K562 (cell line): ENCODE results near the gene MCAT. TPM values are rescaled to one million over a fixed set of nuclear protein-coding genes. Genes with fewer than 3 reads are reported as not detected.

Experiments
- ATAC-seq: fragments of 200-7000 bp; cut with Tn5 transposase; 3 replicates; pipeline ENCODE4 v1.9.1; 2020; ENCODE audit warnings: moderate library complexity
- BruUV-seq: library from RNA; stranded (reverse); fragments of 400-500 nt; replicated peaks from 2 replicates; lab custom pipeline; 2021; lab: Mats Ljungman, UMichigan
- CTCF ChIA-PET: fragments of 300-600 bp; formaldehyde crosslinking; extraction: SDS; loops from one replicate; lab custom pipeline; 2021; ENCODE audit warnings: low intra/inter-chr PET ratio; lab: Yijun Ruan, JAX
- POLR2A ChIA-PET: fragments of 300-600, 350-650 bp; sonication (Branson Sonifier 250); formaldehyde crosslinking; extraction: SDS; loops from one replicate; lab custom pipeline; 2021; ENCODE audit warnings: antibody characterized with exemption, inconsistent platforms; lab: Yijun Ruan, JAX
- DNase-seq, 4 experiments: peaks; one replicate each; pipeline versions ENCODE4 v3.0.0 to v3.0.0-alpha.2; 2011 to 2018; ENCODE audit warnings: low spot score in 3 of 4, mixed read lengths in 3 of 4; ENCODE audit errors: extremely low read depth in 1 of 4
- FAIRE-seq: peaks from 2 replicates; lab custom pipeline; 2011; peaks lifted over from hg19 to GRCh38; lab: Jason Lieb, UNC
- H2AFZ ChIP-seq: 2 replicates; pipeline ENCODE4 v1.6.0; 2011; ENCODE audit warnings: low read depth, low read length, control low read depth, inconsistent platforms
- H3K27ac ChIP-seq: fragments of 200-600 bp; 3 replicates; pipeline ENCODE4 v1.8.0; 2011; ENCODE audit warnings: low read depth, mild to moderate bottlenecking, control low read depth, inconsistent platforms, low read length, moderate library complexity, mixed read lengths; ENCODE audit errors: extremely low read depth
- H3K27me3 ChIP-seq, 2 experiments: fragments of 300-600 bp in 1 of 2; 2 replicates in 1 of 2; 3 replicates in 1 of 2; pipeline versions ENCODE4 v1.6.0 to v1.8.0; 2011; ENCODE audit warnings: inconsistent platforms in 2 of 2, low read length in 2 of 2, mild to moderate bottlenecking in 1 of 2, mixed read lengths in 1 of 2, moderate library complexity in 1 of 2; ENCODE audit not compliant: control insufficient read depth in 2 of 2, insufficient read depth in 2 of 2
- H3K36me3 ChIP-seq: fragments of 300-600 bp; 3 replicates; pipeline ENCODE4 v1.8.0; 2011; ENCODE audit warnings: mild to moderate bottlenecking, low read length, inconsistent platforms; ENCODE audit not compliant: control insufficient read depth, insufficient read depth
- H3K4me1 ChIP-seq, 2 experiments: fragments of 200-600 bp in 1 of 2; replicated peaks in 1 of 2; 2 replicates in 1 of 2; 3 replicates in 1 of 2; pipeline versions ENCODE4 v1.5.1 to v1.8.0; 2011; ENCODE audit warnings: inconsistent platforms in 2 of 2, low read length in 2 of 2, mild to moderate bottlenecking in 1 of 2, mixed read lengths in 1 of 2, moderate library complexity in 1 of 2; ENCODE audit not compliant: control insufficient read depth in 2 of 2, insufficient read depth in 2 of 2
- H3K4me2 ChIP-seq: 2 replicates; pipeline ENCODE4 v1.6.1; 2011; ENCODE audit warnings: low read length, control low read depth, inconsistent platforms, mixed read lengths; ENCODE audit not compliant: insufficient read depth
- H3K4me3 ChIP-seq: fragments of 200-600 bp; sonication (generic), shearing (Covaris generic); 2 replicates; pipeline ENCODE4 v1.5.1; 2016; ENCODE audit warnings: control low read depth, inconsistent platforms
- H3K79me2 ChIP-seq: fragments of 200-600 bp; 3 replicates; pipeline ENCODE4 v1.8.0; 2011; ENCODE audit warnings: low read length, inconsistent platforms; ENCODE audit not compliant: control insufficient read depth, insufficient read depth
- H3K9ac ChIP-seq, 2 experiments: 2 replicates each; pipeline versions ENCODE4 v1.6.0 to v1.6.1; 2011; ENCODE audit warnings: low read depth in 2 of 2, low read length in 2 of 2, control low read depth in 1 of 2, inconsistent platforms in 1 of 2, mild to moderate bottlenecking in 1 of 2, mixed read lengths in 1 of 2; ENCODE audit not compliant: insufficient read depth in 1 of 2
- H3K9me1 ChIP-seq: one replicate; pipeline ENCODE4 v1.6.0; 2011; ENCODE audit warnings: inconsistent platforms, mild to moderate bottlenecking, low read length, moderate library complexity; ENCODE audit not compliant: control insufficient read depth, insufficient read depth
- H3K9me3 ChIP-seq: replicated peaks from 2 replicates; pipeline ENCODE4 v1.5.1; 2011; ENCODE audit warnings: low read depth, low read length, inconsistent platforms; ENCODE audit not compliant: control insufficient read depth, insufficient read depth
- H4K20me1 ChIP-seq: replicated peaks from 2 replicates; pipeline ENCODE4 v1.6.1; 2011; ENCODE audit warnings: low read length, inconsistent platforms, mixed read lengths; ENCODE audit not compliant: control insufficient read depth, insufficient read depth
- KLF16 ChIP-seq: IDR thresholded peaks from 2 replicates; pipeline ENCODE4 v1.6.1; 2016; ENCODE audit warnings: antibody characterized with exemption
- POLR2G ChIP-seq: fragments of 200-400 bp; formaldehyde crosslinking; IDR thresholded peaks from 2 replicates; pipeline ENCODE4 v1.6.1; 2017; ENCODE audit warnings: low read depth, mild to moderate bottlenecking, antibody characterized with exemption, low read length, moderate library complexity
- ZFP36 ChIP-seq: fragments of 150-350 bp; IDR thresholded peaks from 2 replicates; pipeline ENCODE4 v1.6.1; 2018; ENCODE audit warnings: low read length, low read depth; ENCODE audit not compliant: partially characterized antibody
- WGBS: fragments of 100-300 bp; shearing (Covaris generic); methylation state at CpG from one replicate; pipeline ENCODE4 v1.1.6; 2016; ENCODE audit warnings: low coverage, mixed read lengths; ENCODE audit not compliant: insufficient coverage; ENCODE audit errors: missing lambda C conversion rate; 5-methylcytosine and 5-hydroxymethylcytosine counted together
- in situ Hi-C: fragments of 300-500 bp; cut with MboI; formaldehyde crosslinking; loops from 4 replicates; pipeline ENCODE4 v1.15.0; 2018; ENCODE audit warnings: inconsistent platforms, mixed read lengths
- intact Hi-C: fragments of 100-400 bp; cut with micrococcal nuclease; formaldehyde crosslinking; loops from 2 replicates; pipeline ENCODE4 v1.14.2; 2022
- polyA plus RNA-seq, 8 experiments: library from polyadenylated mRNA; depleted of rRNA in 4 of 8; stranded (reverse) in 5 of 8; unstranded in 3 of 8; fragments of >200 nt; fragmentation: Nextera tagmentation in 2 of 8; fragmentation: Illumina TruSeq in 1 of 8; extraction: Ambion mirVana in 2 of 8; extraction: Trizol in 1 of 8; gene quantifications; 2 replicates each; pipeline versions ENCODE4 v1.2.1 to v1.2.3, GENCODE V29; 2011 to 2014; ENCODE audit warnings: inconsistent platforms in 1 of 8, missing spikeins in 1 of 8
- total RNA-seq, 7 experiments: library from RNA; depleted of rRNA in 6 of 7; stranded (reverse); fragments of >200 nt in 6 of 7; fragmentation: Illumina TruSeq in 2 of 7; extraction: Trizol in 2 of 7; gene quantifications; 2 replicates each; pipeline versions ENCODE4 v1.2.1 to v1.2.3, GENCODE V29; 2011 to 2021; ENCODE audit warnings: low replicate concordance in 1 of 7

Gene MCAT
- total and polyA plus RNA-seq, 9 of the 15 experiments (the other 6 are each of a cell fraction or from before 2014, with no cell fraction given): 3.3 to 27.8 (median 13.9) TPM

DNA sequence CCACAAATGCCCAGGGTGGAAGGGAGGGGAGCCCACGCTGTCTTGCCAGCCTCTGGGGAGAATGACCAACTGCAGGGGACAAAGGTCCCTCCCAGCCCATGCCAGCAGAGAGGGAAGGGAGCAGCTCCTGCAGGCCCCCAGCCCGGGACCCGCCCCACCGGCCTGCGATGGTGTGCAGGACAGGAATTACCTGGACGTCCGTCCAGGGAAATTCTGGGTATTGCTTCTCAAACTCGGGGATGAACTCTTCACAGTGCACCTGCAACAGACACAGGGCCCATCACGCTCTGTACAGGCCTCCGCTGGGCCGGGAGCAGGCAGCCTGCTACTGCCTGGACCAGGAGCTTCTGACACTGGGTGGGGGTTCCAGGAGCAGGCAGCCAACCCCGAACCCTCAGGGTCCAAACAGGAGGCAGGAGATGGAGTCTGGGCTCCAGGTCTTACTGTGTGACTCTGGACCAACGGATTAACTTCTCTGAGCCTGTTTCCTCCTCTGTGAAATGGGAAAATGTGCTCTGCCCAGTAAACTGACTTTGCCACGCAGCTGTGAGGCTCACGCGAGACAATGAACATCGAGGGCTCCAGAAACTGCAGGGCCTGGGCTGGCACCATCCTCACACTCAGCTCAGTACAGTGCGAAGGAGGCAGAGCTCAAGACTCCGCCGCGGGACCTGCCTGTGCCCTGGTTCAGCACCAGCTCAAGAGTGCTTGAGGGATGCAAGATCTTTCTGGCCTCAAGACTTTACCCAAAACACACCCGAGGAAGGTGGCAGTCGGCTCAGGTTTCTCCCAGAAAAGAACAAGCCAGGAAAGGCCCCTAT lies 26.3 kb upstream of the MCAT start:
- no TSS peak for BruUV-seq
- Histone ChIP-seq H3K9me1 (no peaks in the 10 kb centered on the region), H3K4me1 (peaks cover 3 to 57% of the 10 kb centered on the region in 2 experiments; a peak in 4 of 5 replicates), H3K9me3 (no peaks in the 10 kb centered on the region), H3K79me2 (no peaks in the 10 kb centered on the region), H3K27me3 (no peaks in the 10 kb centered on the region), H3K36me3 (peaks cover 74% of the 10 kb centered on the region), H2AFZ (no peak overlapping the region), H3K27ac (no peak overlapping the region), H4K20me1 (no peaks in the 10 kb centered on the region), H3K4me2 (no peak overlapping the region), H3K9ac (peak overlapping the region in 1 of 2 experiments; percentile 9; a peak in 1 of 4 replicates), H3K4me3 (no peak overlapping the region)
- DNase-seq (no peak), FAIRE-seq (no peak), ATAC-seq (no peak)
- ChIA-PET CTCF (no interaction called here), POLR2A (interaction anchor here (0.8 to 1.3 kb wide), 4 partner anchors 8 to 25 kb away, joined by 3 to 7 read pairs (median 4); no protein-coding TSS in a partner anchor)
- in situ Hi-C loops: no loop called here
- WGBS: 85% methylated on average over 12 of the region's 23 CpGs
- TF ChIP-seq POLR2G (0 out of 2 replicates have a peak, but pooled peaks have one; percentile 23), ZFP36 (peak; percentile 49), KLF16 (no peak)
- intact Hi-C loops: no loop called here
